HG02759 (cell line): ENCODE results near the gene FYN.
"Not testable (repeated sequence)": the region's sequence is repeated elsewhere in the genome, so short reads cannot be mapped to it uniquely, and the experiment has no call there.

ENCODE experiments used
- ATAC-seq: cut with Tn5 transposase; IDR thresholded peaks from one replicate; pipeline ENCODE4 v1.9.1; 2021; ENCODE audit warnings: mild to moderate bottlenecking, moderate library complexity; ENCODE audit not compliant: unreplicated experiment

The FYN gene

DNA sequence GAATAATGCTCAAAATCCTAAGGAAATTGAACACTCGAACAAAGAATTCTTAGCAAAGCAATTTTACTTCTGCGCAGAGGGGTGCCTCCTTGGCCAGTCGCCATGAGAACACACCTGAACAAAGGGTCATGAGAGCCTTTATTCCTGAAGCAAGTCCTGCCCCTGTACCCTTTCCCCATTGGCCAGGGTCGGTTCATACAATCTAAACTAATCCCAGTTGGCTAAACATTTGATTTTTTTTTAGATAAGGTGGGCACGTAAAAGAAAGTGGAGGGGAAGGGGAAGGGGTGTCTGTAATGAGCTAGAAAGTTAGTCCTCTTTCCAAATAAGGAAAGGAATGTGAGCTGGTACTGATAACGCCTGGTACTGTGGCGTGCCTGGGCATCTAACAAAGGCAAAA is 37.9 kb downstream of the FYN start:
- not testable (repeated sequence) for ATAC-seq

DNA sequence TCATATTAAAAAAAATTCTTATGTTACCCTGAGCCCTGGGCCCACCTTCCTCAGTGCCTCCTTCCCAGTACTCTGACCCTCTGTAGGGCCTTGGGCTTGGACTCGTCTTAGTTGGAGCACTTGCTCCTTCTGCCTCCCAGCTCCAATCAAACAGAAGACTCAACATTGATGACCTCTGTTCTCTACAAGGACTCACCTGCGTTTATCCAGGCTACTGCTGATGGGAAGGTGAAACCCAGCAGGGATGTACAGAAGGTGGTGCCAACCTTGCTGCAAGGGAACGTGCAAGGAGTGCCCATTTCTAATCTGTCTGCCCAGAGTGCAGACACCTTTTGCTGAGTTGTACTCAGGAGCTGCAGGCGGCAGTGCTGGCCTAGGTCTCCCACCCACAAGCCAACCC is 38.9 kb downstream of the FYN start:
- ATAC-seq: no peak

DNA sequence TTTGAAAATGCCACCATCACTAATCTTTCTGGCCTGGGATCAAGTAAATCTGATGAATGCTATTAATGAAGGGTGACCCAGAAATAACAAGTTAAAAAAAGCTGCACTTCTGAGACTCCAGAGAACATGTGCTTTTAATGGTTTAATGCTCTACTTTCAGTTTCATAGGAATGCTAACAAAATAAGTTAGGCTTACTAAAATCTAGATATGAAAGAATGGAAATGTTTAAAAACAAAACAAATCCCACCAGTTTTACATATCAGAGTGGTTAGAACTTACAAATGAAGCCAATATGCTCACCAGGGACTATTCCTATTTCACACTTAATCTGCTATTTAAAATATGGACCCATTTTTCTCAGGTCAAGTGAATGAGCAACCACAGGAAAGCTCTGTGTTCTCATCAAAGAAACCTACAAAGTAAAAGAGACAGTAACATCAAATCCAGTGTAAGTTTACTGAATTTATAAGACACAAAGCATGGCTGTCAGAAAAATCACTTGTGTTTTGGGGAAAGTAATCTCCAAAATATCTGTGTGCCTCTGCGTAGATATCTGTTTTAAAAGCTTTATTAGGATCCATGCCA is 40.3 kb downstream of the FYN start:
- no peak for ATAC-seq

DNA sequence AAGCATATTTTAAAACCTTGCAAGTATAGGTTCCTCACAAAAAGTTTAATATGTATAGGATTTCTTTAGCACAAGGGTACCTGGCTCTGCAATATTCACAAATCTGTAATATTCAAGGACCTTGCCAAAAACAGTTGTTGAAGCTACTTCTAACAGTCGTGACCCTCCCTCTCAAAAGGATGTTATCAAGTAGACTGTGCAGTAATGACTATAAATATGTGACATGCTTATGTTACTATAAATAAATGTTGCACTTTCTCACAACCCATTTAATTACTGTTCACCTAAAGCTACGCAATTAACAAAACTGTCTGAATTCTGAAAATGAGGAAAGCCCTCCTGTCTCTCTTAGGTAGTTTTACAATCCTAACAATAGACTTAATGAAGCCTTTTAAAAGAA is 41.8 kb downstream of the FYN start:
- no peak for ATAC-seq

DNA sequence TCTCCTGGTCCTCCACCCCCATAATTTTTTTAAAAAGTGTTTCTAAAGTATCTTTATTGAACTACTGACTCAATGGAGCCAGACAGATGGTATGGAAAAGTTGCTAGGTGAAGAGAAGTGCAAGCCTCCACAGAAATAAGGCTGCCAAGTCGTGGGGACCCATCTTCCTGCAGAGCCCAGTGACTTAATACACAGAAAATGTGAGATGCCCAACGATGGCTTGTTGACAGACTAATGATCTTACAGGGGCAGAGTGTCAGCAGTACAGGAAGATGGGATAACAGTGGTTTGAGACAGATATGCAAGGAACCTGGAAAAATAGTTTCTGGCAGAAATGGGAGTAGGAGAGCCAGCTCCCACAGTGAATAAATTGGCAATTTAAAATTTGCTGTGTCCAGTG is 43.3 kb downstream of the FYN start:
- no peak for ATAC-seq

DNA sequence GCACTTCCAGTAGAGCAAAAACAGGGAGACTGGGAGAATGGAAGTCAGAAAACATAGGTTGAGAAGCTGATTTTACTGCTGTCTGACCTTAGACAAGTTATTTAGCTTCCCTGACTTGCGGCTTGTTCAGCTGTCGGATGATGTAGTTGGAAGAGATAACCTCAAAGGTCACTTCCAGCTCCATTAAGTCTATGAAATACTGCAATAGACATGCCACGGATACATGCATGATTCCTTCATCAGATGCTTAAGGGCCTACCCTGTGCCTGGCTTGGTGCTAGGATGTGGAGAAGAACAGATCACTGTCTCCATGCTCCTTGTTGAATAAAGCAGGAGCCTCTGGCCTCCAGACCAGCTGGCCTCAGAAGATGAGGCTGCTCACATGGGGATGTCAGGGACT is 43.7 kb downstream of the FYN start:
- no peak for ATAC-seq

DNA sequence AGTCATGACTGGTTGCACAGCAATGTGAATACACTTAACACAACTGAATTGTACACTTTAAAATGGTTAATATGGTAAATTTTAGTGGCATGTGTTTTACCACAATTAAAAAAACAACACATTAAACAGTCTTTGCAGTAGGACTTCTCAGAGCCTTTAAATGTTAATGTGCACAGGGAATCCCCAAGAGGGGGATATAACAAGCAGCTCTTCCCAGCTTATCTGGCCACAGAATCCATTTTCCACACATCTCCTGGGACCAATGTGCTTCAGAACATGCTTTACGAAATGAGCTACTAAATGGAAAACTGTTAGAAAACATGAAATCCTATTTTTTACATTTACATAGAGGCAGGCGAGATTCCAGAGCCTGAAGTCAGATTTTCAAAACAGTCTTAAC is 44.4 kb downstream of the FYN start:
- ATAC-seq: no peak

DNA sequence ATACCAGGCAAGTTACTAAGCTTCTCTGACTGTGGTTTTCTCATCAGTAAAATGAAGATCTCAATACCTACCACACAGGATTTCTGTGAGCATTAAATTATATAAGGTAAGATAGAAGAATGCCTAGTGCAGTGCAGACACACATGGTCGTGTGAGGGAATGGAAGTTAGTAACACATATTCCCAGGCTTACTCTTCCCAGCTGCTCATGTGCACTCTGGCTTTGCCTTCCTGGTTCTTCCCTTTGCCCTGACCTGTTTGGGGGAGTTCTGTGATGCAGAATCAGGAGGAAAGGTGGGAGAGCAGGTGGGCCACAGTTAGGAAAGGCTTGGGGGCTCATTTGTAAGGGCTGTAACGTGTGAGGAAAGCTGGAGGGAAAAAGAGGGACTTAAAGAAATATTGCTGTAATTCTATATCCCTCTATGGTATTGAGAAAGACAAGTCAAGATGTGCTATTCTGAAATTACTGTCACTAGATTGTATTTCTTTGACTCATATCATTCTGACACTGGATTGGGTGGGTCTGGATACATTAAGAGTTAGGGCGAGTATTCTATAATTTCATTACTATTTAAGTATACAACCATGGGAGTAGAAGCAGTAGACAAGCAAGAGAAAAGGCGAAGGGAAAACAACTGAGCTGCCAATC is 47.7 kb downstream of the FYN start:
- no peak for ATAC-seq

DNA sequence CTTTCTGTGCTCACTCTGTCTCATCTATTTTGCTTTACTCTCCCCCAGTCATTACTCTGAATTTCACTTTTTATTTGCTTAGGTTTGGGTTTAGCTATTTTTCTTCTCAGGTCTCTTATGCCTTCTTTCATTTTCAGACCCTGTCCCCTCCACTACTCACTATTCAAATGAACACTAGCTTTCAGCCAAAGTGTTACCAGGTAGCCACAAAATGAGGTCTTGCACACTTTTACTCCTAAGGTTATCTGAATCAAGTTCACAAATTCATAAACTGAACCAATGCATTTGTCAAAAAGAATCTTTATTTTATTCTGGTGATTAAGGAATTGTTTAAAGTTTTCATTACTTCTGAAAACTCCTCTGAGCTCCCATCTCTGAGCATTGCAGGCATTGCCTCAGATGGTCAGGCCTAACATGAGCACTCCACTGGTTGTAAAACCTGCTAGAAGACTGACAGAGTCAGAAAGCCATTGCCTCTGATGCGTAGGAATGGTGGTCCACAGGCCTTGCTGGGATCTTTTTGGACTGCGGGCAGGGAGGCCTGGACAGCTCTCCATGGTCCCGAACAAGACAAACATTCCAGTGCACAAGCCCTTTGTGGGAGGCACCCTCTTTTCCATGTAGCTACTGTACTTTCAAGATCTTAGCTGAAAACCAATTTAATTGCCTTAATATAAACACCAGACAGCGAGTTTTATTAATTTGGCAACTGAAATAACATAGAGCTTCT is 48.5 kb downstream of the FYN start:
- peak; percentile 65 for ATAC-seq

DNA sequence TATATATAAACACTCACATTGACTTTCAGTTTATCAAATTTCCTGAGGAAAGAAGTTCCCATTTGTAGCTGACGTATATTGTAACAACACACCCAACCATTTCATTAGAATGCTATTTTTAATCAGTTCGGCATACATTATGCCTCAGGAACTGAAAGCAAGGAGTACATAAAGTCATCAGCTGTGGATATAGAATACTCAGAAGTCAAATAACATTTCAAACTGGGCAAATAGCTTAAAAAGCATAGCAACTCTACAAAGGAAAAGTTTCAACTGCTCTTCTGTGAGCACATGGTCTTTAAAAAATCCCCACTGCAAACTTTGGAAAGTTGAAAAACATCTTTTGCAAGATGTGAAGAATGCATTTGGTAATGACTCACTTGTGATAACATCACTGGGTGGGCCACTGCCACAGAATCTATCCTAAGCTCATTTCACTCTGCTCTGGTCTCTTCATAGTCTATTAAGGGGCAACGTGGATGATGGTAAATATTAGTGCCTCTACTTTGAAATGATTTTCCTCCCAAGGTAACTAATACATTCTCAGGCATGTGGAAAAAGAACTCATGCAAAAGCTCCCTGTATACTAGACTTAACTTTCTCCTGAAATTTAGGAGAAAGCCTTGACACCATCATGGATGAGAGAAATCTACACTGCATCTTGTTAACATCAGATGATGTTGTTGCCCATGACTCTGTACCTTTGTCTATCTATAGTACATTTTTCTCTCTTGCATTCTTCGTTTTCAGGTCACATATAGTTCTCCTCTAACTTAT is 49.2 kb downstream of the FYN start:
- ATAC-seq: peak; percentile 40

DNA sequence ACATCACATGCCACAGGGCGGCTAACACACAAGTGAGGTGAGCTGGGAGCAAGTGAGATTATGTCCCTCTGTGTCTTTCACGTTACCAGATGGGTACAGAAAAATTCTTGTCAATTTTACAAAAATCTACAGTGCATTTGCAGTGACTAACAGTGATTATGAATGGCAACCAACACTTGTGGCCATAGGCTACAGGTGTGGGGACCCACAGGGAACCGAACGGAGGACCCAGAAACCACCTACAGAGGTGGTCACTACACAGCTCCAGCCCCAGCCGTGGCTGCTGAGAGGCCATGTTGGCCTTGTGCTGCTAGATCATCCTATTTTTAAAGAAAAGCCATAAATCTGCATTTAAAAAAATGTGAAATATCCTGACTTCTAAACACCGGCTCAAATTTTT is 50.2 kb downstream of the FYN start:
- no peak for ATAC-seq

DNA sequence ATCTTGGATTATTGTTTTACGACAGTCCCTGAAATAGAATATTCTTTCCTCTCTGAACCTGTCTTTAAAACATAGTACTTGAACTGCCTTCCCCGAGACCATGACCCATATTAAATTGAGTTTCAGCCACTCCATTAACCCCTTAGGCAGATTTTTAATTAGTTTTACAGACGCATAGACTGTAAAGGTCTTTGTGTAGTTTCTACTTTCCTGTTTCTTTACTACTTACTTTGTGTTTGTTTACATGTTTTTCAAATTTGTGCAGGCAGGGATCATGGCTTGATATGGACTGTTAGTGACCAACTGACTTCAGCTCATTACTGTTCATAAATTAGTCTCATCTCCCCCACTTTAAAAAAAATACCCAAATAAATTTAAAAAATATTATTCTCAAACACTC is 53.8 kb downstream of the FYN start:
- ATAC-seq: no peak

DNA sequence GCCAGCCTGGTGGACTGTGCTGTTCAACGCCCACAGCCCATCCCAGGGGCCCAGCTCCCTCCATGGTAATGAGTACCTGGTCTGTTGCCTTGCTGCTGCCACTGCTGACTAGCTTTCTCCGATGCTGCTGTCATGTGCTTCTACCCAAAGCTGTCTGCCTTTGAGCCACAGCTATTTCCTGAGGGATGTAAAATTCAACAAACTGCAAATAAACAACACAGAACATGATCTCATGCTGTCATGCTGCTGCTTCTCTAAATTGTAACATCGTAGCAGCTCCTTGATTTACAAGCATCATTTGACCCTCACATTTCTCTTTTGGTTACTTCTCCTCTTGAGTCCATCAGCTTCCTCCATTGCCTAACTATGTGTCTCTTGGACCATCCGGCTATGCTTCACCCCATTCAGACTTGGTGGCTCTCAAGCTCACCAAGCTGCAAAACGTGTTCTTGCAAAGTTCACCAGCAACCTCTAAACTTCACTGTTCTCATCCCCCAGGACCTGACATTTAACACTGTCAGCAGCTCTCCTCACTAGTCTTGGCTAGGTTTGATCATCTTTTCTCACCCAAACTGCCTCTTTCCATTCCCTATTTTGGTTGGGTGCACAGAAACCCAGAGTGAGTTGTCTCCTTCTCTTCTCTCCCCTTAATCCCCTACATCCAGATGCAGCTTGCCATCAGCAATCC is 54.6 kb downstream of the FYN start:
- no peak for ATAC-seq

DNA sequence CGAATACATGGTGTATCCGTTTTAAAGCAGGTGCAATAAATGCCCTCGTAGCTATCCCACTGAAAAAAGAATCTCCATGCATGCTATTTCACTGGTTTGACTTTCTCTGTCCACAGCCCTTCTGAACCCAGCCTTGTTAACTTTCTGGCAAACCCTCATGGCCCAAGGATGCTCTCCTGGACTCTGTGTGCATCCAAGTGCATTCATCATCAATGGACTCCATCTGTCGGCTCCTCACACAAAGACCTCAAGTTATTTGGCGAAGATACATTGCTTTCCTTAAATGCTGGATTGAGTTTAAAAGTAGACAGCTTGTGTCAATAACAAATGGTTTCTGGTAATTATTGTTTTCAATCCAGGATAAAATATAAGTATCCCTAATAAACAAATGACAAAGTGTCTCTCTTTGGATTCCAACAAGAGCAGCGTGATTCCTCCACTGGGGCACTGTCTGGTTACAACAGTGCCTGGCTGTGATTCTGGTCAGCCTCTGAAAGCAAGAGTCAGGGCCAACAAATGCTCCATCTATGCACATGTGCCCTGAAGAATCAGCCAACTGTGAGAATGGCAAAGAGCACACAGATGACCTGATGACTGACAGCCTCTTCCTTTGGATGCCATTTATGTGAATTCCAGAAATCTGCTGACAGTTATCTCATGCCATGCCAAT is 55.7 kb downstream of the FYN start:
- no peak for ATAC-seq

DNA sequence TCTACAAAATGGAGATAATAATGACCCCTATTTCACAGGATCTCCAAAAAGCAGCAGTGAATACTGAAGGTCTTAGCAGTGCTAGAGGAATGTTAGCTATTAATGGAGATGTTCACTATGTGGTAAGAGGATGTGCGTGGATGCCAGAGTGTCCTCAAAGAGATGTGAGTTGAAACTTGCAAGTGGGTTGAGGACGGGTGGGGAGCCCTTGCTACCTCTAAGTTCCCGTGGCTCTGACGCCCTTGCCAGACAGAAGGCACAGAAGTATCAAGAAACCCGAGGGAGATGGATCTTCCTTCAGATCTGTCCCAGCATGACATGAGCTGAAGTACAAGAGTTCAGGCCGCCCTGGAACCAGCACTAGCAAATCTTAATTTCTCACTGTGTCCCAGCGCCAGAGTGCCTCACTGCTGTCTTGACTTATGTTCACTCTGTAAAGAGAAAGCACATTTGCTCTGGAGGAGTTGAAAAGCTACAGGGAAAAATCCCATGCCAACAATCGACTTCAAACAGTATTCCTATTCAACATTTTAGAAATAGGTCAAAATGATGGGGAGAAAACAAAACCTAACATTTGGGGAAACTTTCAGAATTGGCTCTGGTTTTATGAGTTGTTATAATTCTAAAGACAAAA is 59.5 kb downstream of the FYN start:
- no peak for ATAC-seq

DNA sequence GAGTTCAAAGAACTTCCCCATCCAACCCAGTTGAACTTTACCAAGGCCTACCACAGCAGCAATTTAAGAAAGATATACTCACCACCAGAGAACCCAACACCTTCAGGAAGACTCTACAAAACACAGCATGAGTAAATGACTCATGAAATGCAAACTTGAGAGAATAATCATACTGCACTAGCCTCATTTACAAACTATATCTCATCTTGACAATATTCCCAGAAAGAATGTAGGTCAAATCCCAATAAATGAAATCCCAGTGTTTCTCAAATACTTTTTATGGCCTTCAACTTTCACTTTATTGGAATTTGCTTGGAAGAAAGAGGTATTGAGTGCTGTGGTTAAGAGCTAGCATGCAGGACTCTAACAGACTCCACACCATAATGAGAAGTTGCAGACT is 60.0 kb downstream of the FYN start:
- ATAC-seq: no peak

DNA sequence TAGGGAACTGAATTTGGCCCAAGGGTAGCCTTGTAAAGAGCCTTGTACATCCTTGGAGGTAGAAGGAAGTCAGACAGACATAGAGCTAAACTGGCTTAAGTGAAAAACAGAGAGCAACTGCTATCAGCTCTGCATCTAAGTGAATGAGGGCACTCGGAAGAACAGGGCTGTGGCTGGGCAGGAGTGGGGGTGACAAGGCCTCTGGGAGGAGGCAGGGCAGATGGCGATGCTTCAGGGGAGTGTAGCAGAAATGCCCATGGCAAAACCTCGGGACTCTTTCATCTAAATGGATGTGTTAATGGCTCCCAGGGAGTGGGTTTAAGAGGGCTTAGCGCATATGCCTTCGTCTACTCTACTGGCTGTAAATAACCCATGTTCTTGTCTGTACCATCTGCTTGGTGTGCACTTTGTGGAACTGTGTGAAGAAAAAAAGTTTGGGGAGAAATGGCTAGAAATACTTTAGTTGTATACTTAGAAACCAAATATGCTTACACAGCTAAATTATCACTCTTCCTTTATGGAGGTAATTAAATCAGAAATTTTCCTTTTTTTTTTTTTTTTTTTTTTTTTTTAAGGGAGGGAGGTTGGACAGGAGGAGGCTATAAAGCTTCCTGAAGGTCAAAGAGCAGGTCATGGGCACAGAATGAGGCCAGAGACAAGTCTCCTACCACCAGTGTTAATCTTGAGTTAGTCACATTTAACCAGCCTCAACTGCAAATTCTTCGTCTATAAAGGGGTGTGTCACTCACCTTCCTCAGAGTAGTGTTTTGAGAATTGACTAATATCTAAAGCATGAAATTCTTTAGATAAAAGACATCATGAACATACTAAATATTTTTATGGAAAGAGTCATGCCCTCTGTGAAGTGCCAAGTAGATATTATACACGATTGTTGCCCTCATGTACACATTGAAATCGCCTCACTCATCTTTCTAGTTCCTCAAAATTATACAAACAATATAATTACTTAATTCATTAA is 60.9 kb downstream of the FYN start:
- no peak for ATAC-seq

DNA sequence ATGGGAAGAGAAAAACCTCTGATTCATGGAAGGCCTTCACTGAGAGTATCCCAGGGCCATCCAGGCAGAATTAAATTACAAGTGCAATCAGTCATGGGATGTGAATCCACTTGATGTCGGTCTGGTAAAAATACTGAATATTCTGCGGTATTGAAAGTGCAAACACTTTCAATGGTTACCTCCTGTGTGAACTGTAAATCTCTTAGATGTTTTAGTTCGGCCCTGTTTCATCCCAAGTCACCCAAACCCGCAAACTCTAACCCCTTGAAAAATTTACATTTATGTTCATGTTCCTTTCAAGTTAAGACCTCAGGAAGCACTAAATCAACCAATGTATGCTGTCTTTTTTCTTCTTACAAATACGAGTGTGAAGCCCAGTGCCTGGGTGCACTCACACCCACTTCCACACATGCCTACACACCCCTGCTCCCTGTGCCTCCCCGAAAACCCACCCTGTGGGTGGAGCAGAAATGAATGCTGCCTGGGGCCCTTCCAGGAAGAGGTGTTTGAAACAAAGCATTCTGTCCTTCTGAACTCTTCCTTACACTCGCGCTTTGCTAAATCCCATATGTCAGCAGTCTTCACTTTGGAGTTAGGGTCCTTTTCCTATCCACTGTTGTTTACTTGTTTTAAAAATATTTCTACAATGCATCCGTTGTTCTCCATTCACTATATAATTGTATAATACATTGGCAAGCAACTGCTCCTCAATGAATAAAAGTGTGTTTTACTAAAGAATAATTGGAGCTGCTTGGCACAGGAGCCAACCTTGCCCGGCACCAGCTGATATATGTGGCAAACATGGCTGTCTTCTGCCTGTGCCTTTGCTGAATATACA is 62.7 kb downstream of the FYN start:
- ATAC-seq: no peak
